Amniotic stem cell (primary cell): ENCODE measurements around the gene C1orf50.
A peak's percentile ranks its signal among the peaks of the same experiment; 100 is the strongest.

ENCODE experiments used
- DNase-seq: peaks from one replicate; lab custom pipeline; 2025; lab: John Stamatoyannopoulos, UW

C1orf50 gene

GRCh38 chr1:42759114-42759513 lies 7.9 kb upstream of the C1orf50 start:
- DNase-seq, result no peak

GRCh38 chr1:42761567-42761966 lies 5.5 kb upstream of the C1orf50 start:
- no peak for DNase-seq

DNA sequence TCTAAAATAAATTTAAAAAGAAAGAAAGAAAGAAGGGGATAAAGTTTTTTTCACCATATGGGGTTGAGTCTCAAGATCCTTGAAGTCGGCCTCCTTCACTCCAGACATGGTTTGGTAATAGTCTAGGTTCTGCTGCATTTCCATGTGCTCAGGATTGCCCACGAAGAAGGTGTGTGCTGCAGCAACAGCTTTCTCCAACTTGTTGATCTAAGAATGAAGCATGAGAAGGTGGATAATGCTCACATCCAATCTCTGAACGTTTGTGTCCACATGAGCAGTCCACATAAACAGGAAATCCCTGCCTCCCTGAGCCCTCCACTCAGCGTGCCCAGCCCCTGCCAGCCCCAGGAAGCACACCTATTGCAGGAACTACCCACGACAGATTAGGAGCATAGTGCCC lies 4.8 kb upstream of the C1orf50 start:
- no peak for DNase-seq

- no peak for DNase-seq
Measured at GRCh38 chr1:42765269-42765668, 1.8 kb upstream of the C1orf50 start.

DNA sequence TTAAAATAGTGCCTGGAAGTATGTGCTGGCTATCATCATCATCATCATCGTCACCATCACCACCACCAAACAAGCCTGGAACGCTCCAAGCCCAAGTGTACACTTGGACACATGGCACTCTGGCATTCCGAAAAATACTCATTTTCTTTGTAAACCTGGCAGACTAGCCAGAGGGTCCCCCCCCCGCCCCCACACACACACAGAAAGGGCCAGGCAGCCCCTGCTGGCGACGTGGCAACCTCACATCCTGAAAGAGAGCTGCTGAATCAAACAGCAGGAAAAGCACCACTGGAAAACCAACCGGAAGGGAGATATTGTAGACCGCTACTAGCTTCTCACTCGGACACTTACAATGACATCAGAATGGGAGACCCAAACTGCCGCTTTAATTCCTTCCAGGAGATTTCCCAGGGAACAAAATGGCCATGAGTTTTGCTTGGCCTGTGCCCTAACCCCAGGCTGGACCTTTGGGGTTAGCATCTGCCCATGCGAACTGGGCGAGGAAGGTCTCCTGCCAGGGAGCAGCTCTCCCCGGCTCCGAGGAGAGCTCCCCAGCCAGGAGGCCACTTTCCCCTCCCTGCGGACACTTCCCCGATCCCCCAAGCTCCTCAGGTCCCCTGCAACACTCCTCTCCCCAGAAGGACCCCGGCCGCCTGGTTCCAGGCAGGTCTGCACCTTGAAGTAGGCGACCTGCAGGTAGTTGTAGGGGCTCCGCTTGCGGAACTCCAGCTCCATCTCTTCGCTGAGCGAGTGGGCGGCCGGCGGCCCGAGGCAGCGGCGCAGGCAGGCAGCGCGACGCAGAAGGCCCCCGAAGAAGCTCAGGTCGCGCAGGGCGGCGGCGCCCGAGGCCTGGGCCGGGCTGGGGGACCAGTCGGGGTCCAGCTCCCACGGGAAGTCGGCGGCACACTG lies 963 bp upstream of the C1orf50 start:
- peak; percentile 74 for DNase-seq

DNA sequence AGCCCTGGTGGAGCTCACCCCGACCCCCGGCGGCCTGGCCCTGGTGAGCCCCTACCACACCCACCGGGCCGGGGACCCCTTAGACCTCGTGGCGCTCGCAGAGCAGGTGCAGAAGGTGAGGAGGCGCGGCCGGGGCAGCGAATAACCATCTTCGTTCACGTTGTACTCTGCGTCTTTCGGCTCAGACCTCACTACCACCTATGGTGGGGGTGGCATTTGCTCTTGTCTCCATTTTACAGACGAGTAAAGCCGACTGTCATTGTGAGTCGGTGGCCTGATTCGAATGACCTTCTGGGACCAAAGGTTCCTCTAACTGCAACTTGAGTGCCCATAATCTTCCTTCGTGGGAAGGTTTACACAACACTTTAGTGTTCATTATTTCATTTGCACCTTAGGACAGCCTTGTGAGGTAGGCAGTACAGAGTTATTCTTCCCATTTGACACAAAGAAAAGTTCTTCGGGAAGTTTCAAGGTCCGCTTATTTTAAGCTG lies 506 bp downstream of the C1orf50 start:
- DNase-seq, result no peak

DNA sequence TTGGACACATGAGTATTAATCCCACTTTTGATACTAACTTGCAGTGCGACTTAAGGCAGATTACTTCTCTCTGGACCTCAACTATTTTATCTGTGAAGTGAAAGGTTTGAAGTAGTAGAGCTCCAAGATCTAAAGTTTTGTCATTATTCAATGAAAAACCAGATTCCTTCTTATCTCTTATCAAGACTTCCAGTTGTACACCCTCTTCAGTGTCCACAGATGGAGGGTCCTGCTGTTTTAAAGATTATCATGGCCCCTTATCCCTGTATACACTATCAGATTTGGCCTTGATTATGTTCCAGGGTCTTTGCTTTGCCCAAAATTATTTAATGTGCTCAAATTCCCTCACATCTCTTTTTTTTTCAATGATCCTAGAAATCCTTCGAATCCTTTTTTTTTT lies 1.1 kb downstream of the C1orf50 start:
- no peak for DNase-seq

DNA sequence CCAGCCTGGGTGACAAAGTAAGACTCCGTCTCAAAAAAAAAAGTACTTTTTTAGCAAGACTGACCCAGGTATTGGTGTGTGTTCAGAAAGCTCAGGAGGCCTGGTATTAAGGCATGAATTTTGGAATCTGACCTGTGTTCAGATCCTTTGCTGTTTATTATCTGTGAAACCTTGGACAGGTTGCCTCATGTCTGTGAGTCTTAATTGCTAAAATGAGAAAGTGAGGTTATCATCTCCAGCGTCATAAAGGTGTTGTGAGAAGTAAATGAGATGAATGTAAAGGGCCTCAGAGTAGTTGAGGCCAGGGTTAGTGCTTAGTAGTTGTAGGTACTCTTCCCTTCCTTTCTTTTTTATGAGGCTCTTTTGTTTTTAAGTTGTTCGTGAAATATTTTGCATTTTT lies 2.8 kb downstream of the C1orf50 start:
- DNase-seq, result no peak

- no peak for DNase-seq
Measured at GRCh38 chr1:42773420-42773819, 6.4 kb downstream of the C1orf50 start.

GRCh38 chr1:42774928-42775526 lies 8.0 kb downstream of the C1orf50 start:
- DNase-seq, result no peak

DNA sequence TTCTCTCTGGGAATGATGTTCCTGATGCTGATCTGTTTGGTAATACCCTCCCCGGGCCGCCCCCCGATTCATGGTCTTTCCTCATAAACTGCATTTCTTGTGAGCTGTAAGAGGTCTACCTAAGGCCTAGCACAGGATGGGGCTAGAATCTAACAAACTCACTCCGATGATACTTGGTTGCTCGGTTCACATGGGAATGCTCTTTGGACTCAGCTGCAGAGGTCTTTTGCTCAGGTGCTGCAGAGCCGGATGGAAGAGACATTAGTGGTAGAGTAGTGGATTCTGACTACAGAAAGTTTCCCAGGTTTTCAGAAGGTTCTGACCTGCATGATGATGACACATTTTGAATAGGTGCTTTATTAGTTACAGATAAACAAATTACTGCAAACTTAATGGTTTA lies 9.5 kb downstream of the C1orf50 start:
- DNase-seq, result no peak

- no peak for DNase-seq
Measured at GRCh38 chr1:42777852-42778251, 10.8 kb downstream of the C1orf50 start.

DNA sequence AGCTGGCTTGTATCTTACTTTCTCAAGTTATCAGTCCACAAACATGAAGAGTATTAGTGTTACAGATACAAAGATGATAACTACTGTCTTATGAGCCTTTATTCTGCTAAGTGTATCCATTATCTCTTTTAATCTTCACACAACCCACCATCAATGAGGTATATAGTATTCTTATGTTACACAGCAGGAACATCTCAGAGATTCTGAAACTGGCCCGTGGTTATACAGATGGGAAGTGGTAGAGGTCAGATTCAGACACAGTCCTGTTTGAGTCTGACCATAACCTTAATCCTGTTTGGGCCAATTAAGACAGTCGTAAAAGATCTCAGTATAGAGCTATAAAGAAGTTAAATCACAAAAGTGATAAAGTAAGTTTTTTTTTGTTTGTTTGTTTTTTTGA lies 12.7 kb downstream of the C1orf50 start:
- no peak for DNase-seq

DNA sequence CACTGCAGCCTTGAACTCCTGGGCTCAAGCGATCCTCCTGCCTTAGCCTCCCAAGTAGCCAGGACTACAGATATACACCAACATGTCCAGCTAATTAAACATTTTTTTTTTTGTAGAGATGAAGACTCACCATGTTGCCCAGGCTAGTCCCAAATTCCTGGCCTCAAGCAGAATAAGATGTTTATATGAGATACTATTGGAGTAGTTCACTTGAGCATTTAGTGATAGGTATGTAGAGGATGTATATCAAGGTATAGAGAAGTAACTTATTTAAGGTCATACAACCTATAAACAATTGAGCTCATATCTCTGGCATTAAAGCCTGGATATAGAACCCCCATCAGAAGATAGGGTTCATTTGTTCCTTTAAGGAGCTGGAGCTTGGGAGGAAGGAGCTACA lies 13.1 kb downstream of the C1orf50 start:
- DNase-seq, result no peak

DNA sequence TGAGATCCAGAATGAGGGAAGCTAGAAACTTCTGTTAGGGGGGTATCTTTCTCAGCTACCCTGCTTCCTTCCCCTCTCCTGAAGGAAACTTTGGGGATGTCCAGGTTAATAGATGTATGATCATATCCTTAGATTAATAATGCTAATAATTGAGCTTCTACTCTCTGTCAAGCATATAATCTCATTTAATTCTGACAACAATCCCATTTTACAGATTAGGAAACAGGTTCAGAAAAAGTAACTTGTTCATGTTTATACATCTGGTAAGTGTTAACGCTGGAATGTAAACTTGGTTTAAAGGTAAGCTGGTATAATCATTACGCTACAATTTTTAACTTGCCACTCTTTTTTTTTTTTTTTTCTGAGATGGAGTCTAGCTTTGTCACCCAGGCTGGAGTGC lies 16.0 kb downstream of the C1orf50 start:
- DNase-seq, result no peak

GRCh38 chr1:42784547-42784945 lies 17.5 kb downstream of the C1orf50 start:
- no peak for DNase-seq

GRCh38 chr1:42784946-42785693 lies 18.1 kb downstream of the C1orf50 start, which contains the start of gene TMEM269:
Gene TMEM269, plus strand, starts transcription at chr1:42784991. Its CDS starts 4,903 bp downstream, at chr1:42789894.
- DNase-seq, result no peak

DNA sequence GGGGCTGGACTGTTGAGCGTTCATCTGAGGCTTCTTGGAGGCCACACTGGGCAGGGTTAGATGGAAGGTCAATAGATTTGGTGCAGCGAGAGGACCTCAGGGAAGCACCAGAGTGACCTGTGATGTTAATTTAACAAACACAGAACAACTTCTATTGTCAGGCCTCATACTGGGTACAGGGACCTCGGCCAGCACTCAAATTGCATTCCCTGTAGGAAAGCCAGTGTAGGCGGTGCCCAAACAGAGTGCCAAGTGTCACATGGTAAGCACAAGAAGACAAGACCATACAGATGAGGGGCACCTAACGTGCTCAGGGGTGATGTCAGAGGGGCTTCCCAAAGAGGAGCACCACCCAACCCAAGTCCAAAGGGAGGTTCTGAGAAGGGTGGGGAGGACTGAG lies 19.0 kb downstream of the C1orf50 start:
- DNase-seq, result no peak

DNA sequence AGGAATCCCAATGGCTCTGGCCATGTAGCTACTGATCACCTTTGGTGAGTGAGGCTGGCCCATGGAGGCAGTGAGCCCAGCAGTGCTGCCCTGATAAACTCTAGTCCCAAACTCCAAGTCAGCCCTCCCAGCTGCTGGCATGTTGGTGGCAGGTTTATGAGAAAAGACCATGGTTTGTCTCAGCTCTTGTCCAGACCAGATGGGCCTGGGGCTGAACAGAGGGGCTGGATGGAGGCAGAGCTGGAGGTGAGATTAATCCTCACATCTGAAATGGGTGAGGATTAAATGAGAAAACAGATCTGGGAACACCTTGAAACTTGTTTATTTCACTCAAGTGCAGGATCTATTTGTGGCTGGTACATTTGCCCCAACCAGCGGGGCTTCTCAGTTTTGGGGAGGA lies 21.0 kb downstream of the C1orf50 start:
- no peak for DNase-seq

- DNase-seq, result no peak
Measured at GRCh38 chr1:42793824-42794223, 26.8 kb downstream of the C1orf50 start.

DNA sequence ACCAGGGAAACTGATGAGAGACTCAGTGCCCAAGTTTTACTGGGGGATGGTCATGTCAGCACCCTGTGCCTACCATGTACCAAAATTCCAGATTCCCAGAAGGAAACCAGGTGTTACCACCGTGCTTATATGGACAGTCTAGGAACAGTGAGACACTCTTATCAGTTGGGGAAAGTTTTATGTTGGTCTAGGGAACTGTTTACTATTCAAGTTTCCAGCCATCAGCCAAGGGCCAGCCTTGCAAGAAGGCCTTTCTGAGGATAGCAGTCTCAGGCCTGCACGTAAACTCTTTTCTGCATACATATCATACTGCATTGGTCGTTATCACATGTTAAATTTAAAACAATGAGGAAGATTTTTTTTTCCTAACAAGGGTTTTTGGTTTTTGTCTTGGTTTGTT lies 30.4 kb downstream of the C1orf50 start:
- DNase-seq, result no peak

GRCh38 chr1:42797979-42798378 lies 30.9 kb downstream of the C1orf50 start:
- DNase-seq, result no peak
